GM15510 (cell line): ENCODE data around the gene NDUFAF4.

Source experiments
- POLR2A ChIP-seq: IDR thresholded peaks from 3 replicates; pipeline ENCODE4 v1.6.1; 2011; ENCODE audit warnings: borderline replicate concordance; ENCODE audit not compliant: insufficient read length; ENCODE audit errors: extremely low read depth

The NDUFAF4 gene

GRCh38 chr6:96897396-96898240, at the start of gene NDUFAF4:
NDUFAF4 (minus strand) TSS chr6:96897891; CDS start chr6:96897801, 90 bp downstream.
- TF ChIP-seq POLR2A: peak; percentile 60

- TF ChIP-seq POLR2A: no peak
Observed at GRCh38 chr6:96947055-96947454, 49.4 kb upstream of the NDUFAF4 start.

DNA sequence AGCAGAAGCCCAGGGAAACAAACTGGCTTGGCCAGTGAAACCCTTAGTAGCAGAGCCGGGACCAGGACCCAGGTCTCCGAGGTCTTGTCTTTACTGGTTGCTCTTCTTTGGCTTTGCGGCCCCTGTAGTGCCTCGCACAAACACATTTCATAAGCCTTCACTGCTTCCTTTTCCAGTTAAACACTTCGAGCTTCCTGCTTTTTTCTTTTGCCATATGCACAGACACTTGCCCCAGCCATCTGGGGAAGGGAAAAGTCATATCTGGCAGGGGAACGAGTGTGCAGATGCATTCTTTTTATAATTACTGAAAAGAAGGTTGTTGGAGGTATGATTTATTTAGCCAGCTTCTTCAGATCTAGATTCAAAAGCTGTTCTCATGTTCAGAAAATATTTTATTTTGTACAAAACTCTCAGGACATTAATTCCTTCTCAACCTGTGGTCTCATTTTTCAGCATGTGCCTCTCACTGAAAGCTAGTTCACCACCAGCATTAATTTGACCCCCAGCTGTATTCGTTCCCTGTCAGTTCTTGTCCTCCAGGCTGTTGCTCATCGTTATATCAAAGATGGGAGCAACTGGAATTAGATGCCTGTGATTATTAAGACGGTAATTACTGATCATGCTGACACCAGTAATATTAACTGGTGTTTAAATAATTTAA, 46.0 kb upstream of the NDUFAF4 start:
- no peak for TF ChIP-seq POLR2A

- TF ChIP-seq POLR2A: no peak
Observed at GRCh38 chr6:96942676-96943075, 45.0 kb upstream of the NDUFAF4 start.

DNA sequence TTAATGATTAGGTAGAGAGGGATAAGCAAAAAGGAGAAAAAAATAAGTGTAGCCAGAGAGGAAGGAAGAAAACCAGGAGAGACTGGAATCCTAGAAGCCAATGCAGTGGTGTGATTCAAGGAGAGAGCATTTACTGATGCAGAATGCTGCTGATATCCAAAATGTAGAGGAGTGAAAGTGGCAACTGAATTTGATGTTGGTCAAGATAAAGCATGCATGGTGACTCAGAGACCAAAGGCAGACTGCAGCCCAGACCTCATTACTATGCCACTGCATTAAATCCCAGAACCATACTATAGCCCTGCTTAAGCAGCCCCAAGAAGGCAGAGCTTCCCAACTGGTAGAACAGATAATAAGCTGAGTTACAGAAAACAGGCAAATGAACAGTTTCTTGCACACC, 42.6 kb upstream of the NDUFAF4 start:
- TF ChIP-seq POLR2A: no peak

GRCh38 chr6:96939007-96939805, 41.5 kb upstream of the NDUFAF4 start:
- TF ChIP-seq POLR2A: no peak

DNA sequence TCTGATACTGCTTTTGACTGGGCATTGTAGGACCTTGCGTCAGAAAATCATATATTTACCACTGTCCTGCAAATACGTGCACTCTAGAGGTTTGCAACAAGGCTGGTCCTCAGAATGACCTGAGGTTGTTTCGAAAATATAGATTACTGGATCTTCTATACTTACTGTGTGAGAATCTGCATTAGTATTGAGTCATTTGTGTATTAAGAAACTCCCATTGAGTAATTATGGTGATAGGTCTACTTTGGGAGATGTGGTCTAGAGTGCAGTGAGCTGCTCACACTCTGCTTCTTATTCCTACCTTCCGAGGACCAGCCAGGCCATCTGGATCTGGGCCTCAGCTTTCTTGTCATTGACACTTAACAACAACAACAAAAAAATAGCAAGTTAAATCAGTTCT, 36.4 kb upstream of the NDUFAF4 start:
- no peak for TF ChIP-seq POLR2A

DNA sequence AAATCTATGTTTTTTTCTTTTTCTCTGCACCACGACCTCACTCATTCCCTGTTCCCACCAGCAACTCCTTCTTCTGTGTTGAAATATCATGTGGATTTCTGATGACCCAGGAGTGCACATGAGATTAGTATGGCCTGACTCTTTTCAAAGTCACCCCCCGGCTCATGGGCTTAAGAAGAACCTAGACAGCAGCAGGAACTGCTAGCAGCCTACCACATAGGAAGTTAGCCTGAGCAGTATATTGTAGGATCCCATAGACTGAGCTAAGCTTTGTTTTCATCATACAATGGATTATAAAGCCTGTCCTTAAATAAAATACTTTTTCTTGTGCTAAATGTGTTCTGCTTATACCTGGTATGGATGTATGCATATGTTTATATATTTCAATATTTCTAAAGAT, 33.5 kb upstream of the NDUFAF4 start:
- no peak for TF ChIP-seq POLR2A

DNA sequence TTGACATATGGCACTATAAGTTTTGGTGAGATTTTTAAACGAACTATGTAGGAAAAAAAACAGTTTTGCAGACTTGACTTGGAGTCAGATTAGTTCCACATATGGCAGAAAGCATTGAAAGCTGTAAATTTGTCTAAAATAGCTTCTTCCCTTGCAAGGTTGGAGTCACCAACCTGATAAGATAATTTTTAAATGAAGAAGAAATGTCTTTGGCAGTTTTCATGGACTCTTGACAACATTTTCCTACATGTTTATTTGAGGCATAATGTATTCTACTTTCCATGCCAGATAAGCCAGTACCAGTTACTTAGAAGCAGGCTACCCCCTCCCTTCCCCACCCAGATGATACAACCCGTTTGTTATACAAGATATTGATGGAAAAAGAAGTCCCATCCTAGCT, 32.0 kb upstream of the NDUFAF4 start:
- no peak for TF ChIP-seq POLR2A

GRCh38 chr6:96927660-96928059, 30.0 kb upstream of the NDUFAF4 start:
- TF ChIP-seq POLR2A: no peak

DNA sequence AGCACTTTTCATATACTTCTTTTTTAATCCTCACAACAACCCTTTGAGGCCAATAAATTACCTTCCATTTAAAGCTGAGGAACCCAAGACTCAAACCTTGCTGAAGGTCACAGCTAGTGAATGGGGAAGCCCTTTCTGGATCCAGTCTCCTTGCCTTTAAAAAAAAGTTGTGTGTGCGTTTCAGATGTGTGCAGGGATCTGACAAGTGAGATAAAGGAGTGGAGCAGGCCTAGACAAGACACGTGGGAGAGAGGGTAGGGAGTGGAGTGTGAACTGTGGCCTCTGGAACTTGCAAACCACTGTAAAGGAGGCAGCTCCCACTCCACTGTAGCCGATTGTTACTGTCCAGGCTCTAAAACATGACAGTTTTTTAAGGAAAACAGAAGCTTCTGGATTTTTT, 28.7 kb upstream of the NDUFAF4 start:
- no peak for TF ChIP-seq POLR2A

- TF ChIP-seq POLR2A: no peak
Observed at GRCh38 chr6:96925290-96925687, 27.6 kb upstream of the NDUFAF4 start.

GRCh38 chr6:96923871-96924493, 26.3 kb upstream of the NDUFAF4 start:
- TF ChIP-seq POLR2A: peak; percentile 66

GRCh38 chr6:96923400-96923799, 25.7 kb upstream of the NDUFAF4 start:
- no peak for TF ChIP-seq POLR2A

GRCh38 chr6:96917098-96917497, 19.4 kb upstream of the NDUFAF4 start:
- TF ChIP-seq POLR2A: no peak
